HCT116 (cell line): ENCODE measurements around the gene NPIPB9. TPM values are rescaled to one million over a fixed set of nuclear protein-coding genes. Genes with fewer than 3 reads are reported as not detected.
"Not testable (repeated sequence)": the region's sequence is repeated elsewhere in the genome, so short reads cannot be mapped to it uniquely, and the experiment has no call there.

ENCODE experiments used
- ATAC-seq: fragments of 200-7000 bp; cut with Tn5 transposase; 2 replicates; pipeline ENCODE4 v1.9.1; 2020; ENCODE audit warnings: mild to moderate bottlenecking, moderate library complexity
- BruUV-seq: library from RNA; stranded (reverse); fragments of 400-500 nt; replicated peaks from 2 replicates; lab custom pipeline; 2021; lab: Mats Ljungman, UMichigan
- CTCF ChIA-PET: fragments of 300-600 bp; sonication (Branson Sonifier 250); formaldehyde crosslinking; loops from one replicate; lab custom pipeline; 2021; ENCODE audit warnings: antibody characterized with exemption; lab: Charles Lee
- POLR2A ChIA-PET: fragments of 300-600, 350-600 bp; sonication (Branson Sonifier 250); formaldehyde crosslinking; loops from one replicate; lab custom pipeline; 2021; ENCODE audit warnings: antibody characterized with exemption; lab: Charles Lee
- RAD21 ChIA-PET, 2 experiments: fragments of 300-600 bp; sonication (Branson Sonifier 250); formaldehyde crosslinking; loops; one replicate each; lab custom pipeline; 2023; ENCODE audit warnings: low total read pairs in 2 of 2; ENCODE audit not compliant: uncharacterized antibody in 2 of 2, unreplicated experiment in 2 of 2, low non-redundant PET in 1 of 2; lab: Charles Lee
- DNase-seq: peaks from one replicate; pipeline ENCODE4 v3.0.0-alpha.2; 2010; ENCODE audit warnings: low read depth, low spot score
- H2AFZ ChIP-seq: fragments of 200-600 bp; shearing (Covaris generic), sonication (generic); 2 replicates; pipeline ENCODE4 v1.6.1; 2017; ENCODE audit warnings: low read depth, mixed run types, mixed read lengths, antibody characterized with exemption, low read length; ENCODE audit not compliant: poor library complexity, severe bottlenecking
- H3K27ac ChIP-seq: 2 replicates; pipeline ENCODE4 v1.5.1; 2012; ENCODE audit warnings: low read depth, low read length
- H3K27me3 ChIP-seq: fragments of 200-600 bp; sonication (generic); 2 replicates; pipeline ENCODE4 v1.6.1; 2016; ENCODE audit warnings: mixed run types, low read length, mixed read lengths; ENCODE audit not compliant: insufficient read depth
- H3K36me3 ChIP-seq, 2 experiments: fragments of 200-500 bp in 1 of 2; fragments of 200-600 bp in 1 of 2; sonication (Bioruptor generic) in 1 of 2; sonication (generic) in 1 of 2; 2 replicates each; pipeline versions ENCODE4 v1.5.1 to v1.6.1; 2014 to 2016; ENCODE audit warnings: low read length in 2 of 2, inconsistent platforms in 1 of 2, mixed read lengths in 1 of 2, mixed run types in 1 of 2; ENCODE audit not compliant: insufficient read depth in 2 of 2, control insufficient read depth in 1 of 2
- H3K4me1 ChIP-seq, 2 experiments: fragments of 200-600 bp in 1 of 2; sonication (generic) in 1 of 2; 2 replicates each; pipeline versions ENCODE4 v1.5.1 to v1.6.1; 2012 to 2017; ENCODE audit warnings: low read length in 2 of 2, inconsistent platforms in 1 of 2, mild to moderate bottlenecking in 1 of 2, mixed read lengths in 1 of 2, mixed run types in 1 of 2, moderate library complexity in 1 of 2; ENCODE audit not compliant: insufficient read depth in 2 of 2, control insufficient read depth in 1 of 2
- H3K4me2 ChIP-seq: fragments of 200-600 bp; sonication (generic); 2 replicates; pipeline ENCODE4 v1.6.1; 2017; ENCODE audit warnings: mixed run types, low read length, mixed read lengths
- H3K4me3 ChIP-seq, 2 experiments: fragments of 200-600 bp in 1 of 2; sonication (generic) in 1 of 2; replicated peaks in 1 of 2; 2 replicates each; pipeline ENCODE4 v1.5.1; 2011 to 2016; ENCODE audit warnings: low read length in 2 of 2, control low read depth in 1 of 2, low read depth in 1 of 2, mild to moderate bottlenecking in 1 of 2, mixed read lengths in 1 of 2, mixed run types in 1 of 2
- H3K79me2 ChIP-seq: fragments of 200-600 bp; sonication (generic); 2 replicates; pipeline ENCODE4 v1.6.1; 2017; ENCODE audit warnings: mild to moderate bottlenecking, mixed run types, low read length, moderate library complexity, mixed read lengths; ENCODE audit not compliant: insufficient read depth
- H3K9ac ChIP-seq: fragments of 200-600 bp; sonication (generic); 2 replicates; pipeline ENCODE4 v1.6.1; 2016; ENCODE audit warnings: low read length, mixed read lengths
- H3K9me2 ChIP-seq: fragments of 200-600 bp; sonication (generic), shearing (Covaris generic); 2 replicates; pipeline ENCODE4 v1.6.1; 2017; ENCODE audit warnings: mixed run types, mild to moderate bottlenecking, moderate library complexity; ENCODE audit not compliant: insufficient read depth
- H3K9me3 ChIP-seq, 2 experiments: fragments of 200-500 bp in 1 of 2; fragments of 200-600 bp in 1 of 2; sonication (Bioruptor generic) in 1 of 2; sonication (generic) in 1 of 2; 2 replicates each; pipeline ENCODE4 v1.6.1; 2014 to 2017; ENCODE audit warnings: low read length in 2 of 2, mixed read lengths in 2 of 2, inconsistent platforms in 1 of 2, low read depth in 1 of 2, mild to moderate bottlenecking in 1 of 2, mixed run types in 1 of 2, moderate library complexity in 1 of 2; ENCODE audit not compliant: control insufficient read depth in 1 of 2, insufficient read depth in 1 of 2
- H4K20me1 ChIP-seq: fragments of 200-600 bp; sonication (generic), shearing (Covaris generic); 2 replicates; pipeline ENCODE4 v1.6.1; 2017; ENCODE audit warnings: mixed run types, mild to moderate bottlenecking, moderate library complexity; ENCODE audit not compliant: insufficient read depth
- RAD21 ChIP-seq: IDR thresholded peaks from 2 replicates; pipeline ENCODE4 v1.6.1; 2012; ENCODE audit warnings: low read depth, mild to moderate bottlenecking
- intact Hi-C: fragments of 100-400 bp; cut with micrococcal nuclease; formaldehyde crosslinking; loops from 2 replicates; pipeline ENCODE4 v1.10.0; 2022
- total RNA-seq: library from RNA; stranded (reverse); gene quantifications from one replicate; pipeline ENCODE4 v1.2.1, GENCODE V29; 2021; ENCODE audit not compliant: unreplicated experiment
- TF ChIP-seq, protein P1 (sequence below), 3 experiments: fragments of 200-600 bp in 1 of 3; sonication (generic) in 1 of 3; IDR thresholded peaks in 2 of 3; conservative IDR thresholded peaks in 1 of 3; 2 replicates each; pipeline ENCODE4 v1.5.1; 2012 to 2017; ENCODE audit warnings: low read depth in 2 of 3, low read length in 2 of 3, antibody characterized with exemption in 1 of 3, borderline replicate concordance in 1 of 3, control low read depth in 1 of 3, mild to moderate bottlenecking in 1 of 3, mixed read lengths in 1 of 3, mixed run types in 1 of 3, moderate library complexity in 1 of 3; ENCODE audit not compliant: insufficient read depth in 1 of 3

Gene NPIPB9
- total RNA-seq, 1 experiment from 2014 or later, result 1.1 TPM

DNA sequence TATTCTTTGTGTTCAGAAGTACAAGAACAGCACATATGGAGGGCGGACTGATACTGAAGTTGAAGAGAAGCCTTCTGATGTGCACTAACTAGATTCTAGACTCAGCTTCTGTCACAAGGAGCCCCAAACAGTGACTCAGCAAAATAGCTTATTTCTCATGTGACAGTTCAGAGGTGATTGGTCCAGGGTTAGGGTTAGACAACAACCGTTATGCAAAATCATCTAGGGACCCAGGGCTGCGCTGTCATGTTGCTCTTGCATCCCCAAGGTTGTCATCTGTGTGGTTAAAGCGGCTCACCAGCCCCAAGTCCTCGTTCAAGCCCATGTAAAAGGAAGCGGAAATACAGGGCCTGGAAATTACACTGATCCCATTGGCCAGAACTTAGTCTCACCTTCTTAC is 30.1 kb downstream of the NPIPB9 start:
- CTCF ChIA-PET, H3K27me3 ChIP-seq, POLR2A ChIA-PET, H3K79me2 ChIP-seq, H2AFZ ChIP-seq, H3K9me3 ChIP-seq, H3K4me1 ChIP-seq, H3K4me3 ChIP-seq, ATAC-seq, RAD21 ChIA-PET, BruUV-seq, H3K9me2 ChIP-seq, H3K9ac ChIP-seq, H3K36me3 ChIP-seq, H3K27ac ChIP-seq, intact Hi-C loops, DNase-seq, H4K20me1 ChIP-seq, H3K4me2 ChIP-seq: not testable (repeated sequence)

DNA sequence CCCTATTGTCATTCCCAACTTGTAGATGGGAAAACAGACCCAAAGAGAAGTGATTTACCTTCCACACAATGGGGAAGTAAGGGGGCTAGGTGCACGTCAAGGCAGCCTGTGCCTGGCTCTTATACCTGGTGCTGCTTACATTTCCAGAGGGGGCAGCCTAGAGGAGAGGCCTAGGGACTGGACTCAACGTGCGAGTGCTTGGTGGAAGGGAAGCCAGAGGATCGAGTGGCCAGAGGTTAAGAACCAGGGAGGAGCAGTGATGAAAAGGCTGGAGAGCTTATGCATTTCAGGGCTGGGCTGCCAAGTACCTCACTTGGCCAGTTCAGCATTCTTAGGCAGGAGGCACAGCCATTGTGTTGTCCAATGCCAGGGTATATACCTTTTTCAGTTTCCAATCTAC is 30.8 kb downstream of the NPIPB9 start:
- POLR2A ChIA-PET, H3K27me3 ChIP-seq, H3K4me2 ChIP-seq, H3K27ac ChIP-seq, BruUV-seq, H3K4me1 ChIP-seq, H4K20me1 ChIP-seq, intact Hi-C loops, H3K4me3 ChIP-seq, H2AFZ ChIP-seq, H3K79me2 ChIP-seq, H3K9me3 ChIP-seq, RAD21 ChIA-PET, ATAC-seq, H3K9me2 ChIP-seq, DNase-seq, CTCF ChIA-PET, H3K36me3 ChIP-seq, H3K9ac ChIP-seq: not testable (repeated sequence)

DNA sequence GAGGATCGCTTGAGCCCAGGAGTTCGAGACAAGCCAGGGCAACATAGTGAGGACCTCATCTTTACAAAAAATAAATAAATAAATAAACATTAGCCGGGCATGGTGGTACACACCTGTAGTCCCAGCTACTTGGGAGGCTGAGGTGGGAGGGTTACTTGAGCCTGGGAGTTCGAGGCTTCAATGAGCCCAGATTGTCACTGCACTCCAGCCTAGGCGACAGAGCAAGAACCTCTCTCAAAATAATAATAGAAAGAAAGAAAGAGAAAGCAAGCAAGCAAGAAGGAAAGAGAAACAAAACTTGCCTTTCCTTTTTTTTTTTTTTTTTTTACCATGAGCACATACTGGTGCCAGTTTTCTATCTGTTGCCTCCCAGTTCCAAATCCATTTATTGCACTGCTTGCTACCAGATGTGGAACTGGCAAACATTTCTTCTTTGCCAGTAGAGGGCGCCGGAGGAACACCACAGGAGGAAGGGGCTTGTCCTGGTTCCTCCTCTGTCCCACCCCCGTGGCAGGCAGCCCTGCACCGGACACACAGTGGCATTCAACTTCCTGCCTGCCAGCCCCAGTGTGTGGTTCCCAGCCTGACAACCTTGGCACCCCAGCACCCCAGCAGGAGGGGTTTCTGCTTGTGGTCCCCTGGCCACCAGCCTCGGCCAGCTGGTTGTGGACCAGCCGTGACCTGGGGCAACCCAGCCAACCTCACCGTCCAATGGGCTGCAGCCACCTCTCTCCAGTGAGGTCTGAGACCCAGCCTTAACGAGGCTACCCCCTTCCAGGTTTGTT is 50.8 kb downstream of the NPIPB9 start:
- DNase-seq, result peak; percentile 41
- H4K20me1 ChIP-seq, H3K27ac ChIP-seq, H3K9me3 ChIP-seq, H3K9me2 ChIP-seq, RAD21 ChIA-PET, H3K4me3 ChIP-seq, intact Hi-C loops, H3K4me1 ChIP-seq, H3K36me3 ChIP-seq, POLR2A ChIA-PET, H2AFZ ChIP-seq, H3K27me3 ChIP-seq, H3K9ac ChIP-seq, H3K4me2 ChIP-seq, H3K79me2 ChIP-seq, BruUV-seq, CTCF ChIA-PET: not testable (repeated sequence)
- TF ChIP-seq, protein P1, sequence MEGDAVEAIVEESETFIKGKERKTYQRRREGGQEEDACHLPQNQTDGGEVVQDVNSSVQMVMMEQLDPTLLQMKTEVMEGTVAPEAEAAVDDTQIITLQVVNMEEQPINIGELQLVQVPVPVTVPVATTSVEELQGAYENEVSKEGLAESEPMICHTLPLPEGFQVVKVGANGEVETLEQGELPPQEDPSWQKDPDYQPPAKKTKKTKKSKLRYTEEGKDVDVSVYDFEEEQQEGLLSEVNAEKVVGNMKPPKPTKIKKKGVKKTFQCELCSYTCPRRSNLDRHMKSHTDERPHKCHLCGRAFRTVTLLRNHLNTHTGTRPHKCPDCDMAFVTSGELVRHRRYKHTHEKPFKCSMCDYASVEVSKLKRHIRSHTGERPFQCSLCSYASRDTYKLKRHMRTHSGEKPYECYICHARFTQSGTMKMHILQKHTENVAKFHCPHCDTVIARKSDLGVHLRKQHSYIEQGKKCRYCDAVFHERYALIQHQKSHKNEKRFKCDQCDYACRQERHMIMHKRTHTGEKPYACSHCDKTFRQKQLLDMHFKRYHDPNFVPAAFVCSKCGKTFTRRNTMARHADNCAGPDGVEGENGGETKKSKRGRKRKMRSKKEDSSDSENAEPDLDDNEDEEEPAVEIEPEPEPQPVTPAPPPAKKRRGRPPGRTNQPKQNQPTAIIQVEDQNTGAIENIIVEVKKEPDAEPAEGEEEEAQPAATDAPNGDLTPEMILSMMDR (IDR thresholded peaks at IDR 0.05 in 2 of 3, conservative IDR thresholded peaks at IDR 0.05 in 1 of 3; ENCODE audit: borderline replicate concordance in 1 of 3, insufficient read depth in 1 of 3, low read depth in 2 of 3, low read length in 2 of 3), result peak; percentile 25 to 34 (median 32); a peak in 5 of 6 replicates
- TF ChIP-seq RAD21, result peak; percentile 59
- peak; percentile 81 for ATAC-seq
